Measurements from ENCODE around the gene SNCB. TPM values are rescaled to one million over a fixed set of nuclear protein-coding genes. Genes with fewer than 3 reads are reported as not detected.

SNCB gene
- total and polyA plus RNA-seq, 2 of the 4 experiments (the other 2 are of a cell fraction), result 0.41 TPM; not detected in 1

- Histone ChIP-seq H3K4me1 (ENCODE audit: control insufficient read depth, insufficient read depth, low read length) (peaks cover 4% of the 10 kb centered on the region), H2AK9ac (replicated peaks; ENCODE audit: low read depth, low read length, poor library complexity) (no peak overlapping the region), H3K14ac (replicated peaks; ENCODE audit: low read depth, low read length) (no peak overlapping the region), H3K4me3 (ENCODE audit: insufficient read depth, low read depth, low read length) (no peak overlapping the region), H3K9me1 (ENCODE audit: insufficient read depth, low read length) (no peaks in the 10 kb centered on the region), H2AFZ (replicated peaks; ENCODE audit: low read length, poor library complexity) (no peak overlapping the region), H4K8ac (ENCODE audit: low read depth in 2 of 2, low read length in 2 of 2) (no peak overlapping the region), H3K4me2 (ENCODE audit: low read depth, low read length) (no peak overlapping the region), H2BK20ac (ENCODE audit: low read depth, low read length) (no peak overlapping the region), H4K5ac (ENCODE audit: low read depth, low read length) (no peak overlapping the region), H3K4ac (ENCODE audit: low read depth, low read length) (no peak overlapping the region), H3K9me3 (ENCODE audit: control insufficient read depth, insufficient read depth, low read length) (no peaks in the 10 kb centered on the region), H3K79me1 (ENCODE audit: low read depth in 1 of 2, low read length in 2 of 2) (no peaks in the 10 kb centered on the region), H3K27me3 (ENCODE audit: control insufficient read depth, insufficient read depth, low read length) (peaks cover 66% of the 10 kb centered on the region), H4K91ac (ENCODE audit: insufficient read depth, low read depth, low read length) (no peak overlapping the region), H3K56ac (ENCODE audit: extremely low read depth, insufficient read depth, low read length) (no peak overlapping the region), H2BK15ac (ENCODE audit: low read depth, low read length) (no peak overlapping the region), H4K20me1 (ENCODE audit: insufficient read depth, low read length) (no peaks in the 10 kb centered on the region; the same call in 1 of the 2 replicates), H3K36me3 (ENCODE audit: control insufficient read depth, insufficient read depth, low read length) (no peaks in the 10 kb centered on the region), H3K9ac (ENCODE audit: low read depth, low read length) (no peak overlapping the region), H2AK5ac (ENCODE audit: low read depth, low read length) (no peak overlapping the region), H2BK120ac (ENCODE audit: low read depth, low read length) (no peak overlapping the region), H3K18ac (ENCODE audit: low read depth, low read length) (no peak overlapping the region), H2BK5ac (ENCODE audit: low read depth, low read length, poor library complexity, severe bottlenecking) (no peak overlapping the region), H3K23ac (ENCODE audit: low read depth, low read length) (no peak overlapping the region), H3K27ac (ENCODE audit: insufficient read depth, low read length) (no peak overlapping the region)
- intact Hi-C loops (cut with micrococcal nuclease), result no loop called here
- ATAC-seq (ENCODE audit: low read depth) (no peak), DNase-seq (no peak)
- no peak for TF ChIP-seq ELK1 (IDR thresholded peaks at IDR 0.05; ENCODE audit: borderline replicate concordance, low read depth, low read length)
- TF ChIP-seq MAFK (IDR thresholded peaks at IDR 0.05; ENCODE audit: low read depth, low read length), result no peak
- no peak for TF ChIP-seq RFX5 (IDR thresholded peaks at IDR 0.05; ENCODE audit: low read depth, low read length)
- TF ChIP-seq RAD21 (IDR thresholded peaks at IDR 0.05; ENCODE audit: low read length), result no peak
- no peak for TF ChIP-seq BHLHE40 (IDR thresholded peaks at IDR 0.05; ENCODE audit: low read depth, low read length)
- no peak for TF ChIP-seq CEBPB (IDR thresholded peaks at IDR 0.05; ENCODE audit: low read depth, low read length)
- dilution Hi-C loops (cut with HindIII; ENCODE audit: low sequenced_read_pairs, unreplicated experiment), result no loop called here
- CTCF ChIA-PET, result no interaction called here
- POLR2A ChIA-PET (ENCODE audit: unreplicated experiment), result no interaction called here
- in situ Hi-C loops (cut with MboI; ENCODE audit: low sequenced_read_pairs), result loop anchor here (10.0 kb wide), 1 partner anchor 50 kb away; no protein-coding TSS in a partner anchor
- WGBS, 2 experiments (ENCODE audit: extremely low coverage in 2 of 2, insufficient read length in 1 of 2), result 74% methylated on average over 6 of the region's 9 CpGs; no CpG with 5 or more reads in 1 of the 2 experiments
- BruUV-seq (replicated peaks), result no TSS peak
Measured at GRCh38 chr5:176624938-176625337, 5.4 kb downstream of the SNCB start.

Measured in IMR-90 (cell line).